HL-60 (cell line): Measurements from ENCODE around the gene IBTK.
"Not testable (repeated sequence)": the region's sequence is repeated elsewhere in the genome, so short reads cannot be mapped to it uniquely, and the experiment has no call there.

Source experiments
- DNase-seq, 2 experiments: peaks; one replicate each; pipeline ENCODE4 v3.0.0-alpha.2; 2010 to 2020; ENCODE audit warnings: low read depth in 1 of 2, low spot score in 1 of 2
- H3K27ac ChIP-seq: fragments of 250-450 bp; sonication (Bioruptor Pico); replicated peaks from 2 replicates; pipeline ENCODE4 v1.5.1; 2020; ENCODE audit warnings: mild to moderate bottlenecking, moderate library complexity
- H3K27me3 ChIP-seq: fragments of 250-450 bp; sonication (Bioruptor Pico); 2 replicates; pipeline ENCODE4 v1.5.1; 2021; ENCODE audit warnings: mild to moderate bottlenecking, moderate library complexity; ENCODE audit not compliant: insufficient read depth, poor library complexity, severe bottlenecking
- H3K4me3 ChIP-seq: replicated peaks from 2 replicates; pipeline ENCODE4 v1.5.1; 2011; ENCODE audit warnings: mild to moderate bottlenecking, control low read depth, low read length; ENCODE audit not compliant: insufficient read depth
- GABPA ChIP-seq: IDR thresholded peaks from 2 replicates; pipeline ENCODE4 v1.6.1; 2012; ENCODE audit warnings: low read depth
- POLR2AphosphoS5 ChIP-seq: IDR thresholded peaks from 2 replicates; pipeline ENCODE4 v1.6.1; 2012; ENCODE audit warnings: low read depth
- SPI1 ChIP-seq: IDR thresholded peaks from 2 replicates; pipeline ENCODE4 v1.6.1; 2012; ENCODE audit warnings: low read depth, mild to moderate bottlenecking, borderline replicate concordance
- TF ChIP-seq, protein P1 (sequence below): IDR thresholded peaks from one replicate; pipeline ENCODE4 v1.5.1; 2011; ENCODE audit warnings: low read length, control low read depth, inconsistent platforms; ENCODE audit not compliant: insufficient read depth
- TF ChIP-seq, protein P2 (sequence below): IDR thresholded peaks from 2 replicates; pipeline ENCODE4 v1.6.1; 2012; ENCODE audit warnings: low read depth; ENCODE audit not compliant: insufficient replicate concordance

IBTK gene

GRCh38 chr6:82169138-82169876 lies 78.2 kb downstream of the IBTK start:
- DNase-seq = no peak
- TF ChIP-seq GABPA (no peak), SPI1 (no peak), POLR2AphosphoS5 (no peak)
- TF ChIP-seq, protein P1, sequence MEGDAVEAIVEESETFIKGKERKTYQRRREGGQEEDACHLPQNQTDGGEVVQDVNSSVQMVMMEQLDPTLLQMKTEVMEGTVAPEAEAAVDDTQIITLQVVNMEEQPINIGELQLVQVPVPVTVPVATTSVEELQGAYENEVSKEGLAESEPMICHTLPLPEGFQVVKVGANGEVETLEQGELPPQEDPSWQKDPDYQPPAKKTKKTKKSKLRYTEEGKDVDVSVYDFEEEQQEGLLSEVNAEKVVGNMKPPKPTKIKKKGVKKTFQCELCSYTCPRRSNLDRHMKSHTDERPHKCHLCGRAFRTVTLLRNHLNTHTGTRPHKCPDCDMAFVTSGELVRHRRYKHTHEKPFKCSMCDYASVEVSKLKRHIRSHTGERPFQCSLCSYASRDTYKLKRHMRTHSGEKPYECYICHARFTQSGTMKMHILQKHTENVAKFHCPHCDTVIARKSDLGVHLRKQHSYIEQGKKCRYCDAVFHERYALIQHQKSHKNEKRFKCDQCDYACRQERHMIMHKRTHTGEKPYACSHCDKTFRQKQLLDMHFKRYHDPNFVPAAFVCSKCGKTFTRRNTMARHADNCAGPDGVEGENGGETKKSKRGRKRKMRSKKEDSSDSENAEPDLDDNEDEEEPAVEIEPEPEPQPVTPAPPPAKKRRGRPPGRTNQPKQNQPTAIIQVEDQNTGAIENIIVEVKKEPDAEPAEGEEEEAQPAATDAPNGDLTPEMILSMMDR = no peak
- TF ChIP-seq, protein P2, sequence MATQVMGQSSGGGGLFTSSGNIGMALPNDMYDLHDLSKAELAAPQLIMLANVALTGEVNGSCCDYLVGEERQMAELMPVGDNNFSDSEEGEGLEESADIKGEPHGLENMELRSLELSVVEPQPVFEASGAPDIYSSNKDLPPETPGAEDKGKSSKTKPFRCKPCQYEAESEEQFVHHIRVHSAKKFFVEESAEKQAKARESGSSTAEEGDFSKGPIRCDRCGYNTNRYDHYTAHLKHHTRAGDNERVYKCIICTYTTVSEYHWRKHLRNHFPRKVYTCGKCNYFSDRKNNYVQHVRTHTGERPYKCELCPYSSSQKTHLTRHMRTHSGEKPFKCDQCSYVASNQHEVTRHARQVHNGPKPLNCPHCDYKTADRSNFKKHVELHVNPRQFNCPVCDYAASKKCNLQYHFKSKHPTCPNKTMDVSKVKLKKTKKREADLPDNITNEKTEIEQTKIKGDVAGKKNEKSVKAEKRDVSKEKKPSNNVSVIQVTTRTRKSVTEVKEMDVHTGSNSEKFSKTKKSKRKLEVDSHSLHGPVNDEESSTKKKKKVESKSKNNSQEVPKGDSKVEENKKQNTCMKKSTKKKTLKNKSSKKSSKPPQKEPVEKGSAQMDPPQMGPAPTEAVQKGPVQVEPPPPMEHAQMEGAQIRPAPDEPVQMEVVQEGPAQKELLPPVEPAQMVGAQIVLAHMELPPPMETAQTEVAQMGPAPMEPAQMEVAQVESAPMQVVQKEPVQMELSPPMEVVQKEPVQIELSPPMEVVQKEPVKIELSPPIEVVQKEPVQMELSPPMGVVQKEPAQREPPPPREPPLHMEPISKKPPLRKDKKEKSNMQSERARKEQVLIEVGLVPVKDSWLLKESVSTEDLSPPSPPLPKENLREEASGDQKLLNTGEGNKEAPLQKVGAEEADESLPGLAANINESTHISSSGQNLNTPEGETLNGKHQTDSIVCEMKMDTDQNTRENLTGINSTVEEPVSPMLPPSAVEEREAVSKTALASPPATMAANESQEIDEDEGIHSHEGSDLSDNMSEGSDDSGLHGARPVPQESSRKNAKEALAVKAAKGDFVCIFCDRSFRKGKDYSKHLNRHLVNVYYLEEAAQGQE = no peak
- Histone ChIP-seq H3K4me3 (no peak overlapping the region), H3K27me3 (no peaks in the 10 kb centered on the region), H3K27ac (no peak overlapping the region)

DNA sequence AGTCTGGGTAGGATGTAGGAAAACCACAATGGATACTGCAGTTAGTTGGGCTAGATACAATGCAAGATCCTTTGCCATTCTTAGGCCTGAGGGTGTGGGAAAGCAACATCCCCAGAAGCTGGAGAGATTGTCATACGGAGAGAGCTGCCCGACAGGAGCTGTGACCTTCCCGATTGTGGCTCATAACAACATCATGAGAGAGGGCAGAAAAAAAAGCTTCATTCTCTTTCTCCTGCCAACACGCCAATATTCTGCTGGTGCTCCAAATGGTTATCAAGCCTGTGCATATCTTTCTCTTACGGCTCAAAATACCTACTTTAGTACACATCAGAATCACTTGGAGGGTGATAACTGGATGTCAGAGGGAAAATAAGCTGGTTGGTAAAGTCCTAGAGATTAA lies 81.1 kb downstream of the IBTK start:
- H3K27me3 ChIP-seq = no peaks in the 10 kb centered on the region
- DNase-seq = no peak
- no peak overlapping the region for H3K4me3 ChIP-seq
- H3K27ac ChIP-seq = no peak overlapping the region
- no peak for TF ChIP-seq POLR2AphosphoS5
- TF ChIP-seq, protein P1 = no peak

- no peaks in the 10 kb centered on the region for H3K27me3 ChIP-seq
- no peak overlapping the region for H3K4me3 ChIP-seq
- H3K27ac ChIP-seq = no peak overlapping the region
- DNase-seq = no peak
- TF ChIP-seq, protein P2 = no peak
- TF ChIP-seq GABPA (no peak), SPI1 (no peak), POLR2AphosphoS5 (no peak)
- TF ChIP-seq, protein P1 = no peak
Observed at GRCh38 chr6:82160255-82160990, 87.1 kb downstream of the IBTK start.

DNA sequence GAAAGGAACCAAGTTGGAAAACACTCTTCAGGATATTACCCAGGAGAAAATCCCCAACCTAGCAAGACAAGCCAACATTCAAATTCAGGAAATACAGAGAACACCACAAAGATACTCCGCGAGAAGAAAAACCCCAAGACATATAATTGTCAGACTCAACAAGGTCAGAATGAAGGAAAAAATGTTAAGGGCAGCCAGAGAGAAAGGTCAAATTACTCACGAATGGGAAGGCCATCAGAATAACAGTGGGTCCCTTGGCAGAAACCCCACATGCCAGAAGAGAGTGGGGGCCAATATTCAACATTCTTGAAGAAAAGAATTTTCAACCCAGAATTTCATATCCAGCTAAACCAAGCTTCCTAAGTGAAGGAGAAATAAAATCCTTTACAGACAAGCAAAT lies 94.8 kb downstream of the IBTK start:
- not testable (repeated sequence) for H3K4me3 ChIP-seq, H3K27ac ChIP-seq, DNase-seq, H3K27me3 ChIP-seq

- not testable (repeated sequence) for DNase-seq, H3K27me3 ChIP-seq, H3K4me3 ChIP-seq, H3K27ac ChIP-seq
Observed at GRCh38 chr6:82151147-82151546, 96.4 kb downstream of the IBTK start.
